Measurements from ENCODE around the gene MRNIP.

Gene MRNIP

DNA sequence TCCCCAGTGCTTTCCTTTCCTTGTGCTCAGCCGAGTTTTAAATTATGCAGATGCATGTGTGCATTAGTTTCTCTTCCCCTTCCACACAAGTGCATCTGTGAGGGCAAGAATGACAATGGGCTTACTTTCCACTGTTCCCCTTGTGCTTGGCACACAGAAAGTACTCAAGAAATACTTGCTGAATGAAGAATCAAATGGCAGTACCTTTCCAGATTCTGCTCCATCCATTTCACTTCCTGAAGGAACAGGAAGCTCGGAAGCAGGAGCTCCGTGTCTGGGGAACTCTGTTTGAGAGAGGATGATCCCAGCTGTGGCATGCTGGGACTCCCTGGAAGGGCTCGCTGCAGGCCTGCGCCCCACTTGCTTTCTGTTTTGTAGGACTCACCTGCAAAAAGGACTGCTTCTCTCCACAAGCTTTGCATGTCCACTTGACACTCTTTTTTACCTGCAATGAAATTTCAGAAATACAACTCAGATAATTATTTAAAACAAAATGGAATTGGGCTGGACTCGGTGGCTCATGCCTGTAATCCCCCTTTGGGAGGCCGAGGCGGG lies 5.5 kb downstream of the MRNIP start:
- TF ChIP-seq POLR2AphosphoS5 (IDR thresholded peaks at IDR 0.05; ENCODE audit: low read depth, low read length), result no peak
- no peak for TF ChIP-seq FOXP2 (optimal IDR thresholded peaks at IDR 0.05; ENCODE audit: borderline replicate concordance, extremely low read depth, extremely low read length, insufficient read depth)
- TF ChIP-seq REST (IDR thresholded peaks at IDR 0.05; ENCODE audit: insufficient read depth in 1 of 2, low read depth in 2 of 2, low read length in 2 of 2), result no peak
- no peak for TF ChIP-seq TAF1 (IDR thresholded peaks at IDR 0.05; ENCODE audit: borderline replicate concordance, insufficient read depth, low read length)
- no peak for TF ChIP-seq SIN3A (IDR thresholded peaks at IDR 0.05; ENCODE audit: borderline replicate concordance, insufficient read depth, low read length)

DNA sequence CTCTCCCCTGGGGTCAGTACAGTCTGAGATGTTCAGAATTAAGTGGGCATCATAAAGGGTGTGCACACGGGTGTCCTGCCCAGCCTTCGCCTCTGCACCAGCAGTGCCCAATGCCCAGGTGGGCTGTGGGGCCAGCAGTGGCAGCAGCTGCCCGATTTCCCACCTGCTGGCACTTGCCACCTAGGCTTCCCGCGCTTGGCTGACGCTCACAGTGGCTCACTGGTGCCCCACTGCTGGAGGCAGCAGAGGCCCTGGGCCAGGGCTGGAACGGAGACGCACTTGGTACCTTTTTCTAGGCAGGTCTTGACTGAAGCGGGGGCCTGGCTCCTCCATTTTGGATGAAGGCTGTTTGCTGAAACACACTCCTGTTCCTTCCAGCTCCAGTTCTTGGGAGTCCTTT lies 17.0 kb downstream of the MRNIP start:
- TF ChIP-seq FOXP2 (optimal IDR thresholded peaks at IDR 0.05; ENCODE audit: borderline replicate concordance, extremely low read depth, extremely low read length, insufficient read depth), result no peak
- TF ChIP-seq REST (IDR thresholded peaks at IDR 0.05; ENCODE audit: insufficient read depth in 1 of 2, low read depth in 2 of 2, low read length in 2 of 2), result no peak
- no peak for TF ChIP-seq SIN3A (IDR thresholded peaks at IDR 0.05; ENCODE audit: borderline replicate concordance, insufficient read depth, low read length)
- no peak for TF ChIP-seq POLR2AphosphoS5 (IDR thresholded peaks at IDR 0.05; ENCODE audit: low read depth, low read length)
- TF ChIP-seq TAF1 (IDR thresholded peaks at IDR 0.05; ENCODE audit: borderline replicate concordance, insufficient read depth, low read length), result no peak

DNA sequence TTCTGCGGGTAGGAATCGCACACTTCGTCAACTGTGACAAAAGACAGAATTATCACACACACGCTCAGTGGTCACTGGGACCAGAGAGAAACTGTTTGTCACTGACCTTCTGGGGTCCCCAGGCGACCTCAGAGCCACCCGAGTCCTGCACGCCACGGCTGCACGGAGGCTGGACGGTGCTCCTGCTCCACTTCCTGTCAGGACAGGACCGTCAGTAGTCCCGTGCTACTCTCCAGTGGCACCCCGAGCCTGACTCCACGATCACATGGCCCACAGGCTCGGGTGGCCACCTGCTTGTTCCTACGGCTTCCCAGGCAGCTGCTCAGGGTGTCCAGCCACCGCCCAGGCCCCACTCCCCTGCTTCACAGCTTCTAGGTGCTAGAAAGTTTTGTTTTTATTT lies 17.9 kb downstream of the MRNIP start:
- TF ChIP-seq POLR2AphosphoS5 (IDR thresholded peaks at IDR 0.05; ENCODE audit: low read depth, low read length) (no peak), TAF1 (IDR thresholded peaks at IDR 0.05; ENCODE audit: borderline replicate concordance, insufficient read depth, low read length) (no peak), SIN3A (IDR thresholded peaks at IDR 0.05; ENCODE audit: borderline replicate concordance, insufficient read depth, low read length) (no peak), FOXP2 (optimal IDR thresholded peaks at IDR 0.05; ENCODE audit: borderline replicate concordance, extremely low read depth, extremely low read length, insufficient read depth) (no peak), REST (IDR thresholded peaks at IDR 0.05; ENCODE audit: insufficient read depth in 1 of 2, low read depth in 2 of 2, low read length in 2 of 2) (no peak)

GRCh38 chr5:179840321-179840720 lies 18.3 kb downstream of the MRNIP start:
- TF ChIP-seq FOXP2 (optimal IDR thresholded peaks at IDR 0.05; ENCODE audit: borderline replicate concordance, extremely low read depth, extremely low read length, insufficient read depth) (no peak), SIN3A (IDR thresholded peaks at IDR 0.05; ENCODE audit: borderline replicate concordance, insufficient read depth, low read length) (no peak), POLR2AphosphoS5 (IDR thresholded peaks at IDR 0.05; ENCODE audit: low read depth, low read length) (no peak), TAF1 (IDR thresholded peaks at IDR 0.05; ENCODE audit: borderline replicate concordance, insufficient read depth, low read length) (no peak), REST (IDR thresholded peaks at IDR 0.05; ENCODE audit: insufficient read depth in 1 of 2, low read depth in 2 of 2, low read length in 2 of 2) (no peak)

Measured in PFSK-1 (cell line).